Caco-2 (cell line): ENCODE results near the gene HS1BP3. TPM values are rescaled to one million over a fixed set of nuclear protein-coding genes. Genes with fewer than 3 reads are reported as not detected.

ENCODE experiments used
- BruUV-seq: library from RNA; stranded (reverse); fragments of 400-500 nt; replicated peaks from 2 replicates; lab custom pipeline; 2021; lab: Mats Ljungman, UMichigan
- CTCF ChIA-PET: fragments of 300-600 bp; sonication (Branson Sonifier 250); formaldehyde crosslinking; loops from one replicate; lab custom pipeline; 2022; ENCODE audit warnings: antibody characterized with exemption; lab: Charles Lee
- POLR2A ChIA-PET: fragments of 300-600 bp; sonication (Branson Sonifier 250); formaldehyde crosslinking; loops from one replicate; lab custom pipeline; 2022; ENCODE audit warnings: antibody characterized with exemption; lab: Charles Lee
- DNase-seq, 2 experiments: peaks; one replicate each; pipeline versions ENCODE4 v3.0.0 to v3.0.0-alpha.2; 2020 to 2022
- H3K27me3 ChIP-seq: replicated peaks from 2 replicates; pipeline ENCODE4 v1.6.0; 2011; ENCODE audit warnings: low read length; ENCODE audit not compliant: control insufficient read depth, insufficient read depth
- H3K36me3 ChIP-seq: 2 replicates; pipeline ENCODE4 v1.5.1; 2011; ENCODE audit warnings: low read length; ENCODE audit not compliant: control insufficient read depth, insufficient read depth
- H3K4me1 ChIP-seq: fragments of 250-450 bp; sonication (Bioruptor Pico); 2 replicates; pipeline ENCODE4 v1.5.1; 2020; ENCODE audit warnings: mild to moderate bottlenecking
- H3K4me3 ChIP-seq: 2 replicates; pipeline ENCODE4 v1.5.1; 2011; ENCODE audit warnings: low read depth, mild to moderate bottlenecking, control low read depth, low read length
- H3K9me3 ChIP-seq: fragments of 250-450 bp; sonication (Bioruptor Pico); 2 replicates; pipeline ENCODE4 v1.5.1; 2020; ENCODE audit warnings: mild to moderate bottlenecking, moderate library complexity
- H3K27ac Mint-ChIP-seq: one replicate; pipeline ENCODE4 v1.8.0; 2022; ENCODE audit warnings: mixed read lengths; ENCODE audit not compliant: unreplicated experiment
- H3K27me3 Mint-ChIP-seq: one replicate; pipeline ENCODE4 v1.8.0; 2022; ENCODE audit warnings: mixed read lengths; ENCODE audit not compliant: insufficient read depth, unreplicated experiment
- H3K36me3 Mint-ChIP-seq: one replicate; pipeline ENCODE4 v1.8.0; 2022; ENCODE audit warnings: mild to moderate bottlenecking, mixed read lengths; ENCODE audit not compliant: insufficient read depth, unreplicated experiment
- H3K4me1 Mint-ChIP-seq: one replicate; pipeline ENCODE4 v1.8.0; 2022; ENCODE audit warnings: low read depth, mixed read lengths; ENCODE audit not compliant: unreplicated experiment
- H3K4me3 Mint-ChIP-seq: one replicate; pipeline ENCODE4 v1.8.0; 2022; ENCODE audit warnings: mild to moderate bottlenecking, moderate library complexity, mixed read lengths; ENCODE audit not compliant: unreplicated experiment
- H3K9me3 Mint-ChIP-seq: one replicate; pipeline ENCODE4 v1.8.0; 2022; ENCODE audit warnings: mixed read lengths; ENCODE audit not compliant: unreplicated experiment
- CTCF ChIP-seq, 2 experiments: fragments of 200-600 bp in 1 of 2; IDR thresholded peaks; 1 replicate in 1 of 2; 2 replicates in 1 of 2; pipeline versions ENCODE4 v1.5.1 to v1.8.0; 2011 to 2022; ENCODE audit warnings: antibody characterized with exemption in 1 of 2, control low read depth in 1 of 2, inconsistent platforms in 1 of 2, low read depth in 1 of 2, low read length in 1 of 2, mild to moderate bottlenecking in 1 of 2, moderate library complexity in 1 of 2; ENCODE audit not compliant: insufficient read depth in 1 of 2, severe bottlenecking in 1 of 2, unreplicated experiment in 1 of 2
- intact Hi-C: fragments of 100-400 bp; cut with micrococcal nuclease; formaldehyde crosslinking; loops from one replicate; pipeline ENCODE4 v1.10.0; 2022; ENCODE audit not compliant: unreplicated experiment
- total RNA-seq: library from RNA; stranded (reverse); gene quantifications from 2 replicates; pipeline ENCODE4 v1.2.3, GENCODE V29; 2022

Gene HS1BP3
- total RNA-seq, 1 experiment from 2014 or later, result 31.1 TPM

GRCh38 chr2:20680744-20681375 is 30.0 kb upstream of the HS1BP3 start:
- TF ChIP-seq CTCF (IDR thresholded peaks at IDR 0.05; ENCODE audit: insufficient read depth in 1 of 2, low read depth in 1 of 2, low read length in 1 of 2, severe bottlenecking in 1 of 2, unreplicated experiment in 1 of 2), result no peak
- no peak for DNase-seq
- POLR2A ChIA-PET, result no interaction called here
- Histone ChIP-seq H3K36me3 (0 out of 2 replicates have a peak, but pooled peaks cover 2% of the 10 kb centered on the region), H3K27me3 (no peaks in the 10 kb centered on the region), H3K4me3 (no peak overlapping the region), H3K4me1 (peaks cover 4% of the 10 kb centered on the region), H3K9me3 (no peaks in the 10 kb centered on the region)
- BruUV-seq, result no TSS peak
- intact Hi-C loops, result no loop called here
- H3K9me3 Mint-ChIP-seq, result no peaks in the 10 kb centered on the region
- no peak overlapping the region for H3K4me3 Mint-ChIP-seq
- CTCF ChIA-PET, result no interaction called here
- peaks cover 33% of the 10 kb centered on the region for H3K36me3 Mint-ChIP-seq
- H3K27ac Mint-ChIP-seq, result no peak overlapping the region
- H3K27me3 Mint-ChIP-seq, result no peaks in the 10 kb centered on the region
- peaks cover 9% of the 10 kb centered on the region for H3K4me1 Mint-ChIP-seq

GRCh38 chr2:20678780-20679179 is 27.9 kb upstream of the HS1BP3 start:
- Mint-ChIP-seq H3K36me3 (peaks cover 38% of the 10 kb centered on the region), H3K4me3 (no peak overlapping the region), H3K27me3 (no peaks in the 10 kb centered on the region), H3K27ac (no peak overlapping the region), H3K4me1 (peaks cover 25% of the 10 kb centered on the region), H3K9me3 (no peaks in the 10 kb centered on the region)
- Histone ChIP-seq H3K36me3 (0 out of 2 replicates have a peak, but pooled peaks cover 2% of the 10 kb centered on the region), H3K27me3 (no peaks in the 10 kb centered on the region), H3K4me1 (peaks cover 15% of the 10 kb centered on the region), H3K9me3 (no peaks in the 10 kb centered on the region), H3K4me3 (no peak overlapping the region)
- ChIA-PET POLR2A (no interaction called here), CTCF (interaction anchor here (0.6 to 7.1 kb wide), 3 partner anchors 18 to 285 kb away, joined by 4 to 281 read pairs (median 22); no protein-coding TSS in a partner anchor)
- no peak for DNase-seq
- BruUV-seq, result no TSS peak
- intact Hi-C loops, result loop anchor here (5.0 kb wide), 2 partner anchors 144 to 364 kb away; partner anchors contain the start of genes APOB and LDAH
- TF ChIP-seq CTCF (IDR thresholded peaks at IDR 0.05; ENCODE audit: insufficient read depth in 1 of 2, low read depth in 1 of 2, low read length in 1 of 2, severe bottlenecking in 1 of 2, unreplicated experiment in 1 of 2), result no peak

GRCh38 chr2:20678086-20678395 is 27.1 kb upstream of the HS1BP3 start:
- BruUV-seq, result no TSS peak
- H3K4me3 ChIP-seq, result no peak overlapping the region
- Mint-ChIP-seq H3K36me3 (peaks cover 38% of the 10 kb centered on the region), H3K4me1 (peaks cover 25% of the 10 kb centered on the region), H3K9me3 (no peaks in the 10 kb centered on the region), H3K27me3 (no peaks in the 10 kb centered on the region), H3K4me3 (no peak overlapping the region), H3K27ac (no peak overlapping the region)
- DNase-seq, result no peak
- no peaks in the 10 kb centered on the region for H3K27me3 ChIP-seq
- TF ChIP-seq CTCF (IDR thresholded peaks at IDR 0.05; ENCODE audit: insufficient read depth in 1 of 2, low read depth in 1 of 2, low read length in 1 of 2, severe bottlenecking in 1 of 2, unreplicated experiment in 1 of 2), result no peak
- H3K9me3 ChIP-seq, result no peaks in the 10 kb centered on the region
- POLR2A ChIA-PET, result no interaction called here
- intact Hi-C loops, result loop anchor here (5.0 kb wide), 2 partner anchors 144 to 364 kb away; partner anchors contain the start of genes APOB and LDAH
- CTCF ChIA-PET, result interaction anchor here (0.6 to 7.1 kb wide), 9 partner anchors 11 to 487 kb away, joined by 3 to 281 read pairs (median 10); partner anchors contain the start of gene GDF7
- 0 out of 2 replicates have a peak, but pooled peaks cover 2% of the 10 kb centered on the region for H3K36me3 ChIP-seq
- H3K4me1 ChIP-seq, result peaks cover 15% of the 10 kb centered on the region
